ENCODE measurements around the gene FXN.

DNA sequence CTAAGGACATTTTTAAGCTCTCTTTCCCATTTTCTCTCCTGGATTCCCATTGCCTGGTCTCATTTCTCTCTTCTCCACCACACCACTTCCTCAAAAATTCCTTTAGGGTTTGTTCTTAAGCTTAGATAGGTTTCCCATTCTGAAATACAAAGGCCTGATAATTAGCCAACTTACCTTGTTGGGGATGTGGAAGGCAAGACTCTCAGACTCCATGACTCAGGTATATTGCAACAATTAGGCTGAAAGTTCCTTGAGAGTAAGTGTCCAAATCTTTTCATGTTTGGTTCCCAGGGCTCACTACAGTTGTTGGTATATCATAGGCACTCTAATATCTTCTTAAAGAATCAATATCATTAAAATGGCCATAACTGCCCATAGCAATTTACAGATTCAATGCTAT lies 43.6 kb downstream of the FXN start:
- TF ChIP-seq, protein P1, sequence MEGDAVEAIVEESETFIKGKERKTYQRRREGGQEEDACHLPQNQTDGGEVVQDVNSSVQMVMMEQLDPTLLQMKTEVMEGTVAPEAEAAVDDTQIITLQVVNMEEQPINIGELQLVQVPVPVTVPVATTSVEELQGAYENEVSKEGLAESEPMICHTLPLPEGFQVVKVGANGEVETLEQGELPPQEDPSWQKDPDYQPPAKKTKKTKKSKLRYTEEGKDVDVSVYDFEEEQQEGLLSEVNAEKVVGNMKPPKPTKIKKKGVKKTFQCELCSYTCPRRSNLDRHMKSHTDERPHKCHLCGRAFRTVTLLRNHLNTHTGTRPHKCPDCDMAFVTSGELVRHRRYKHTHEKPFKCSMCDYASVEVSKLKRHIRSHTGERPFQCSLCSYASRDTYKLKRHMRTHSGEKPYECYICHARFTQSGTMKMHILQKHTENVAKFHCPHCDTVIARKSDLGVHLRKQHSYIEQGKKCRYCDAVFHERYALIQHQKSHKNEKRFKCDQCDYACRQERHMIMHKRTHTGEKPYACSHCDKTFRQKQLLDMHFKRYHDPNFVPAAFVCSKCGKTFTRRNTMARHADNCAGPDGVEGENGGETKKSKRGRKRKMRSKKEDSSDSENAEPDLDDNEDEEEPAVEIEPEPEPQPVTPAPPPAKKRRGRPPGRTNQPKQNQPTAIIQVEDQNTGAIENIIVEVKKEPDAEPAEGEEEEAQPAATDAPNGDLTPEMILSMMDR (IDR thresholded peaks at IDR 0.05), result no peak
- TF ChIP-seq EP300 (IDR thresholded peaks at IDR 0.05) (no peak), POLR2A (IDR thresholded peaks at IDR 0.05) (no peak), POLR2AphosphoS5 (IDR thresholded peaks at IDR 0.05) (no peak)
